ENCODE measurements around the gene LDLRAD4.

LDLRAD4 gene

GRCh38 chr18:13454363-13455150 is 236.0 kb downstream of the LDLRAD4 start:
- H3K4me2 ChIP-seq: peak overlapping the region in 9 of 11 experiments; percentile 80 to 93 (median 87); a peak in 19 of 22 replicates
- peaks cover 0 to 15% (median 0%) of the 10 kb centered on the region in 11 experiments; a peak in 5 of 22 replicates for H4K20me1 ChIP-seq
- peak overlapping the region in 7 of 11 experiments; percentile 52 to 93 (median 77); a peak in 10 of 22 replicates for H3K27ac ChIP-seq
- TF ChIP-seq Cebpa-rat (IDR thresholded peaks at IDR 0.05): no peak
- H3K36me3 ChIP-seq: peaks cover 0 to 43% (median 20%) of the 10 kb centered on the region in 11 experiments; a peak in 14 of 22 replicates
- peaks cover 9 to 27% (median 20%) of the 10 kb centered on the region in 11 experiments; a peak in 20 of 22 replicates for H3K9me3 ChIP-seq (replicated peaks in 1 of 11)
- no peaks in the 10 kb centered on the region for H3K27me3 ChIP-seq
- H3K4me1 ChIP-seq: peaks cover 61 to 87% (median 83%) of the 10 kb centered on the region in 10 experiments
- no peak overlapping the region for H3K4me3 ChIP-seq
- peak overlapping the region in 5 of 11 experiments; percentile 8 to 70 (median 59); a peak in 6 of 22 replicates for H3K9ac ChIP-seq

GRCh38 chr18:13455471-13455870 is 236.9 kb downstream of the LDLRAD4 start:
- peak in 1 of 11 experiments; percentile 48; a peak in 1 of 22 replicates for TF ChIP-seq Cebpa-rat (IDR thresholded peaks at IDR 0.05)
- Histone ChIP-seq H3K4me3 (peak overlapping the region in 2 of 10 experiments; percentile 9 to 19; a peak in 2 of 20 replicates), H3K36me3 (peaks cover 0 to 52% (median 29%) of the 10 kb centered on the region in 11 experiments; a peak in 15 of 22 replicates), H3K9me3 (replicated peaks in 1 of 11) (peaks cover 9 to 36% (median 28%) of the 10 kb centered on the region in 11 experiments; a peak in 20 of 22 replicates), H3K27ac (peak overlapping the region in 8 of 11 experiments; percentile 50 to 93 (median 68); a peak in 16 of 22 replicates), H3K27me3 (no peaks in the 10 kb centered on the region), H4K20me1 (peaks cover 0 to 15% (median 0%) of the 10 kb centered on the region in 11 experiments; a peak in 5 of 22 replicates), H3K4me1 (peaks cover 58 to 84% (median 78%) of the 10 kb centered on the region in 10 experiments), H3K4me2 (peak overlapping the region; percentile 60 to 93 (median 85)), H3K9ac (peak overlapping the region in 7 of 11 experiments; percentile 17 to 70 (median 36); a peak in 11 of 22 replicates)

- H3K36me3 ChIP-seq: peaks cover 0 to 57% (median 29%) of the 10 kb centered on the region in 11 experiments; a peak in 15 of 22 replicates
- H3K27ac ChIP-seq: peak overlapping the region in 9 of 11 experiments; percentile 18 to 93 (median 58); a peak in 16 of 22 replicates
Observed at GRCh38 chr18:13455960-13456481, 237.5 kb downstream of the LDLRAD4 start.

DNA sequence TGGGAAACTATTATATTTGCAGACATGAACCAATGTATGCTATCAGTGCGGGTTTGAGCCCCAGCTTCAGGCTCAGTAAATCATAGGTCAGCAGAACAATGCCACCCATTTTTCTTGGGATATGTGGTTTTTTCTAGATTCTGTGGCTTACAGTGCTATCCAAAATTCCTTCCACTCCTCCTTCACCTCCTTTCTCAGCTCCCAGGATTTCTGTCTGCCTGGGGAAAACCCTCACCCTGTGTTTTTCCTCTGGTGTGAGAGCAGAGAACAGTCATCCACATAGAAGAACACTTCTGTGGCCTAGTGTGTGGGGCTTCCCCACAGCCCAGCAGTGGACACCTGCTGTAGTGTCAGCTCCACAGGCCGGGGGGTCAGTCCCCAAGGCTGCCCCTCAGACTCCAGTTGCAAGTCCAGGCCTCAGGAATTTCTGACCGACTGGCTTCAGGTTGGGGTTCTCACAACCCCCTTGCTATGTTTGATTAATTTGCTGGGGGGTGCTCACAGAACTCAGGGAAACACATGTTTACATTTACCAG is 238.2 kb downstream of the LDLRAD4 start:
- no peak for TF ChIP-seq Cebpa-rat (IDR thresholded peaks at IDR 0.05)
- H3K27ac ChIP-seq: peak overlapping the region in 8 of 11 experiments; percentile 50 to 93 (median 68); a peak in 16 of 22 replicates
- H4K20me1 ChIP-seq: peaks cover 0 to 11% (median 0%) of the 10 kb centered on the region in 11 experiments; a peak in 5 of 22 replicates
- peak overlapping the region; percentile 60 to 93 (median 85) for H3K4me2 ChIP-seq
- H3K4me3 ChIP-seq: no peak overlapping the region
- H3K4me1 ChIP-seq: peaks cover 53 to 84% (median 76%) of the 10 kb centered on the region in 10 experiments
- peaks cover 13 to 48% (median 40%) of the 10 kb centered on the region in 11 experiments; a peak in 20 of 22 replicates for H3K9me3 ChIP-seq (replicated peaks in 1 of 11)
- peak overlapping the region in 9 of 11 experiments; percentile 1 to 57 (median 16); a peak in 12 of 22 replicates for H3K9ac ChIP-seq
- H3K36me3 ChIP-seq: peaks cover 0 to 60% (median 29%) of the 10 kb centered on the region in 11 experiments; a peak in 15 of 22 replicates
- H3K27me3 ChIP-seq: no peaks in the 10 kb centered on the region

More at GRCh38 chr18:13455960-13456481, 237.5 kb downstream of the LDLRAD4 start:
- peak overlapping the region in 8 of 11 experiments; percentile 3 to 70 (median 30); a peak in 14 of 22 replicates for H3K9ac ChIP-seq
- peaks cover 0 to 15% (median 0%) of the 10 kb centered on the region in 11 experiments; a peak in 5 of 22 replicates for H4K20me1 ChIP-seq
- H3K4me2 ChIP-seq: peak overlapping the region; percentile 60 to 93 (median 85)
- H3K9me3 ChIP-seq (replicated peaks in 1 of 11): peaks cover 9 to 42% (median 32%) of the 10 kb centered on the region in 11 experiments; a peak in 20 of 22 replicates
- TF ChIP-seq Cebpa-rat (IDR thresholded peaks at IDR 0.05): no peak
- H3K4me1 ChIP-seq: peaks cover 54 to 84% (median 76%) of the 10 kb centered on the region in 10 experiments
- H3K27me3 ChIP-seq: no peaks in the 10 kb centered on the region
- peak overlapping the region in 3 of 10 experiments; percentile 3 to 19 (median 9); a peak in 3 of 20 replicates for H3K4me3 ChIP-seq

- Histone ChIP-seq H3K27me3 (no peaks in the 10 kb centered on the region), H3K27ac (peak overlapping the region in 8 of 11 experiments; percentile 50 to 93 (median 68); a peak in 16 of 22 replicates), H3K36me3 (peaks cover 0 to 60% (median 29%) of the 10 kb centered on the region in 11 experiments; a peak in 15 of 22 replicates), H3K4me3 (no peak overlapping the region), H3K9me3 (replicated peaks in 1 of 11) (peaks cover 13 to 48% (median 41%) of the 10 kb centered on the region in 11 experiments; a peak in 20 of 22 replicates), H3K4me1 (peaks cover 53 to 84% (median 76%) of the 10 kb centered on the region in 10 experiments), H3K4me2 (peak overlapping the region; percentile 60 to 93 (median 85)), H4K20me1 (peaks cover 0 to 10% (median 0%) of the 10 kb centered on the region in 11 experiments; a peak in 4 of 22 replicates), H3K9ac (peak overlapping the region in 8 of 11 experiments; percentile 1 to 57 (median 15); a peak in 12 of 22 replicates)
- TF ChIP-seq Cebpa-rat (IDR thresholded peaks at IDR 0.05): no peak
Observed at GRCh38 chr18:13457327-13457726, 238.8 kb downstream of the LDLRAD4 start.

DNA sequence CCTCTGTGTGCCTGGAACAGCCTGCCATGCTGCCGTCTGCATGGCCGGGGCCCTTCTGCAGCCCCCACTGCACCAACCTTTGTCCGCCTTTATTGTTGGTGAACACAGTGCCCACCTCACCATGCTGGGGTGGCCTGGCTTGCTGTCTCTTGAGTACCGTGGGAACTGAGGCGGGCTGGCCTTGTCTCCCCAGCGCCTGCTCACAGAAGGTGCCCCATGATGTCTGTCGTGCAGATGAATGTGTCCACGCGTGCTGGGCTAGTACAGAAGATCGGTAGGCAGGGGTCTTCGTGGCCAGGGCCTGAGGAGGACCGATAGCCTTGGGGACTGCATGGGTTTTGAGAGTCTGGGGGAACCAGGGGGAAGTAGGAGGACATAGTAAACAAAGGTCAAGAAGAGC is 242.4 kb downstream of the LDLRAD4 start:
- no peak overlapping the region; a peak in 1 of 22 replicates for H3K9ac ChIP-seq
- peak overlapping the region in 8 of 11 experiments; percentile 88 to 98 (median 92); a peak in 14 of 22 replicates for H3K27ac ChIP-seq
- peaks cover 13 to 48% (median 41%) of the 10 kb centered on the region in 11 experiments; a peak in 20 of 22 replicates for H3K9me3 ChIP-seq (replicated peaks in 1 of 11)
- TF ChIP-seq Cebpa-rat (IDR thresholded peaks at IDR 0.05): no peak
- peaks cover 66 to 80% (median 72%) of the 10 kb centered on the region in 10 experiments for H3K4me1 ChIP-seq
- H3K27me3 ChIP-seq: no peaks in the 10 kb centered on the region
- H4K20me1 ChIP-seq: no peaks in the 10 kb centered on the region; a peak in 1 of 22 replicates
- peak overlapping the region in 9 of 11 experiments; percentile 20 to 96 (median 85); a peak in 16 of 22 replicates for H3K4me2 ChIP-seq
- H3K4me3 ChIP-seq: peak overlapping the region in 2 of 10 experiments; percentile 20 to 24; a peak in 1 of 20 replicates
- peaks cover 0 to 46% (median 29%) of the 10 kb centered on the region in 11 experiments; a peak in 15 of 22 replicates for H3K36me3 ChIP-seq

- peak overlapping the region in 9 of 11 experiments; percentile 8 to 98 (median 92); a peak in 17 of 22 replicates for H3K27ac ChIP-seq
- peak overlapping the region; percentile 61 to 96 (median 88) for H3K4me2 ChIP-seq
- no peaks in the 10 kb centered on the region for H3K27me3 ChIP-seq
- peaks cover 66 to 80% (median 72%) of the 10 kb centered on the region in 10 experiments for H3K4me1 ChIP-seq
- peaks cover 0 to 46% (median 29%) of the 10 kb centered on the region in 11 experiments; a peak in 16 of 22 replicates for H3K36me3 ChIP-seq
- TF ChIP-seq Cebpa-rat (IDR thresholded peaks at IDR 0.05): no peak
- H3K9ac ChIP-seq: peak overlapping the region in 5 of 11 experiments; percentile 76 to 89 (median 82); a peak in 6 of 22 replicates
- peak overlapping the region in 3 of 10 experiments; percentile 17 to 24 (median 20); a peak in 1 of 20 replicates for H3K4me3 ChIP-seq
- H3K9me3 ChIP-seq (replicated peaks in 1 of 11): peaks cover 13 to 48% (median 41%) of the 10 kb centered on the region in 11 experiments; a peak in 20 of 22 replicates
- no peaks in the 10 kb centered on the region for H4K20me1 ChIP-seq
Observed at GRCh38 chr18:13461469-13461868, 242.9 kb downstream of the LDLRAD4 start.

Measured in BLaER1 treated with 17β-estradiol and CSF1 and Interleukin-3, amounts not matched to agents 10 nM and 100 nM (cell line).